Activated B cell treated with CpG ODN at 0.5 μM for 24 hours (primary cell): ENCODE measurements around the gene CILP2. TPM values are rescaled to one million over a fixed set of nuclear protein-coding genes. Genes with fewer than 3 reads are reported as not detected.

ENCODE experiments used
- ATAC-seq: fragments of 200-7000 bp; cut with Tn5 transposase; one replicate; pipeline ENCODE4 v1.10.0; 2021; ENCODE audit warnings: low read depth, mild to moderate bottlenecking, moderate library complexity
- CTCF ChIA-PET: fragments of 350-600 bp; sonication (Branson Sonifier 250); formaldehyde crosslinking; loops from one replicate; lab custom pipeline; 2021; ENCODE audit warnings: antibody characterized with exemption; lab: Charles Lee
- POLR2A ChIA-PET: fragments of 350-600 bp; sonication (Branson Sonifier 250); formaldehyde crosslinking; loops from one replicate; lab custom pipeline; 2021; ENCODE audit warnings: antibody characterized with exemption; lab: Charles Lee
- DNase-seq: peaks from one replicate; pipeline ENCODE4 v3.0.0; 2022
- H3K27ac Mint-ChIP-seq: one replicate; pipeline ENCODE4 v1.8.0; 2020; ENCODE audit warnings: mixed read lengths
- H3K27me3 Mint-ChIP-seq: one replicate; pipeline ENCODE4 v1.8.0; 2021; ENCODE audit warnings: mixed read lengths
- H3K36me3 Mint-ChIP-seq: one replicate; pipeline ENCODE4 v1.8.0; 2021; ENCODE audit warnings: low read depth, mixed read lengths
- H3K4me1 Mint-ChIP-seq: one replicate; pipeline ENCODE4 v1.8.0; 2021; ENCODE audit warnings: mixed read lengths
- H3K4me3 Mint-ChIP-seq: one replicate; pipeline ENCODE4 v1.8.0; 2020; ENCODE audit warnings: mild to moderate bottlenecking, mixed read lengths
- H3K9me3 Mint-ChIP-seq: one replicate; pipeline ENCODE4 v1.8.0; 2020; ENCODE audit warnings: mixed read lengths
- CTCF ChIP-seq: fragments of 200-600 bp; IDR thresholded peaks from one replicate; pipeline ENCODE4 v1.8.0; 2022; ENCODE audit warnings: antibody characterized with exemption, mild to moderate bottlenecking
- intact Hi-C: fragments of 100-400 bp; cut with micrococcal nuclease; formaldehyde crosslinking; loops from one replicate; pipeline ENCODE4 v1.15.1; 2024
- total RNA-seq: library from RNA; stranded (reverse); gene quantifications from 2 replicates; pipeline ENCODE4 v1.2.3, GENCODE V29; 2022

The CILP2 gene
- total RNA-seq, 1 donor from 2014 or later, result 0.27 TPM

- intact Hi-C loops, result no loop called here
- no peak for DNase-seq
- POLR2A ChIA-PET, result no interaction called here
- Mint-ChIP-seq H3K36me3 (peaks cover 45% of the 10 kb centered on the region), H3K9me3 (no peaks in the 10 kb centered on the region), H3K27me3 (no peaks in the 10 kb centered on the region), H3K4me1 (peaks cover 49% of the 10 kb centered on the region), H3K4me3 (no peak overlapping the region), H3K27ac (no peak overlapping the region)
- ATAC-seq, result no peak
- no peak for TF ChIP-seq CTCF
- CTCF ChIA-PET, result no interaction called here
These were observed 14.9 kb upstream of the CILP2 start for GRCh38 chr19:19523177-19523576.

- DNase-seq (no peak), ATAC-seq (peak; percentile 51)
- peak overlapping the region; percentile 35 for H3K27ac Mint-ChIP-seq
- intact Hi-C loops, result no loop called here
- TF ChIP-seq CTCF, result no peak
- H3K4me3 Mint-ChIP-seq, result peak overlapping the region; percentile 41
- H3K9me3 Mint-ChIP-seq, result no peaks in the 10 kb centered on the region
- peaks cover 48% of the 10 kb centered on the region for H3K36me3 Mint-ChIP-seq
- CTCF ChIA-PET, result no interaction called here
- H3K27me3 Mint-ChIP-seq, result no peaks in the 10 kb centered on the region
- POLR2A ChIA-PET, result no interaction called here
- H3K4me1 Mint-ChIP-seq, result peaks cover 49% of the 10 kb centered on the region
These were observed 14.0 kb upstream of the CILP2 start for GRCh38 chr19:19524053-19524452.

- intact Hi-C loops, result no loop called here
- Mint-ChIP-seq H3K27ac (no peak overlapping the region), H3K36me3 (peaks cover 43% of the 10 kb centered on the region), H3K9me3 (no peaks in the 10 kb centered on the region), H3K4me3 (no peak overlapping the region), H3K27me3 (no peaks in the 10 kb centered on the region), H3K4me1 (peaks cover 38% of the 10 kb centered on the region)
- DNase-seq, result no peak
- ATAC-seq, result no peak
- POLR2A ChIA-PET, result interaction anchor here (1.4 kb wide), 1 partner anchor 10 kb away, joined by 4 read pairs; the partner anchor contains the start of gene NDUFA13
- TF ChIP-seq CTCF, result no peak
- CTCF ChIA-PET, result no interaction called here
These were observed 12.3 kb upstream of the CILP2 start for GRCh38 chr19:19525611-19526380.

- POLR2A ChIA-PET, result no interaction called here
- Mint-ChIP-seq H3K27ac (no peak overlapping the region), H3K9me3 (no peaks in the 10 kb centered on the region), H3K27me3 (no peaks in the 10 kb centered on the region), H3K4me1 (peaks cover 34% of the 10 kb centered on the region), H3K4me3 (no peak overlapping the region), H3K36me3 (peaks cover 41% of the 10 kb centered on the region)
- DNase-seq, result no peak
- intact Hi-C loops, result no loop called here
- CTCF ChIA-PET, result no interaction called here
- TF ChIP-seq CTCF, result no peak
- no peak for ATAC-seq
These were observed 11.3 kb upstream of the CILP2 start for GRCh38 chr19:19526581-19527370.

GRCh38 chr19:19527371-19527656 lies 10.8 kb upstream of the CILP2 start:
- ChIA-PET POLR2A (no interaction called here), CTCF (no interaction called here)
- TF ChIP-seq CTCF, result no peak
- H3K36me3 Mint-ChIP-seq, result peaks cover 45% of the 10 kb centered on the region
- intact Hi-C loops, result no loop called here
- H3K27me3 Mint-ChIP-seq, result no peaks in the 10 kb centered on the region
- no peak overlapping the region for H3K27ac Mint-ChIP-seq
- ATAC-seq (no peak), DNase-seq (no peak)
- H3K4me3 Mint-ChIP-seq, result no peak overlapping the region
- H3K9me3 Mint-ChIP-seq, result no peaks in the 10 kb centered on the region
- H3K4me1 Mint-ChIP-seq, result peaks cover 38% of the 10 kb centered on the region
